CD4-positive, alpha-beta T cell (primary cell): Measurements from ENCODE around the gene RGS1. TPM values are rescaled to one million over a fixed set of nuclear protein-coding genes. Genes with fewer than 3 reads are reported as not detected.

ENCODE experiments used
- ATAC-seq: fragments of 200-7000 bp; cut with Tn5 transposase; one replicate; pipeline ENCODE4 v1.10.0; 2022; ENCODE audit warnings: mild to moderate bottlenecking; ENCODE audit not compliant: poor library complexity
- CTCF ChIA-PET: fragments of 350-600 bp; sonication (Branson Sonifier 250); formaldehyde crosslinking; loops from one replicate; lab custom pipeline; 2021; ENCODE audit warnings: antibody characterized with exemption, inconsistent platforms; lab: Charles Lee
- POLR2A ChIA-PET: fragments of 350-600 bp; sonication (Branson Sonifier 250); formaldehyde crosslinking; loops from one replicate; lab custom pipeline; 2021; ENCODE audit warnings: antibody characterized with exemption, inconsistent platforms; lab: Charles Lee
- DNase-seq, 14 experiments: peaks; one replicate each; pipeline ENCODE4 v3.0.0-alpha.2; 2013 to 2020; ENCODE audit warnings: mixed read lengths in 2 of 14
- H3K27ac ChIP-seq, 2 donors: one replicate each; pipeline versions ENCODE4 v1.5.1 to v1.7.0; 2013; ENCODE audit warnings: low read length in 2 of 2, low read depth in 1 of 2, mild to moderate bottlenecking in 1 of 2
- H3K27me3 ChIP-seq, 2 experiments: 1 replicate in 1 of 2; 2 replicates in 1 of 2; pipeline versions ENCODE4 v1.6.1 to v1.7.0; 2013; ENCODE audit warnings: low read length in 2 of 2, control low read depth in 1 of 2, mild to moderate bottlenecking in 1 of 2, moderate library complexity in 1 of 2; ENCODE audit not compliant: insufficient read depth in 2 of 2, control insufficient read depth in 1 of 2
- H3K36me3 ChIP-seq: one replicate; pipeline ENCODE4 v1.6.1; 2013; ENCODE audit warnings: low read length, control low read depth; ENCODE audit not compliant: insufficient read depth
- H3K4me1 ChIP-seq: one replicate; pipeline ENCODE4 v1.6.1; 2013; ENCODE audit warnings: low read length, control low read depth; ENCODE audit not compliant: insufficient read depth
- H3K4me3 ChIP-seq: one replicate; pipeline ENCODE4 v1.5.1; 2013; ENCODE audit warnings: mild to moderate bottlenecking, low read length, moderate library complexity
- H3K9me3 ChIP-seq, 2 experiments: 1 replicate in 1 of 2; 2 replicates in 1 of 2; pipeline versions ENCODE4 v1.6.1 to v1.7.0; 2013; ENCODE audit warnings: low read length in 2 of 2, mild to moderate bottlenecking in 2 of 2, control low read depth in 1 of 2, moderate library complexity in 1 of 2; ENCODE audit not compliant: control insufficient read depth in 1 of 2, insufficient read depth in 1 of 2
- H3K27ac Mint-ChIP-seq: one replicate; pipeline ENCODE4 v1.8.0; 2020; ENCODE audit warnings: mixed read lengths
- H3K27me3 Mint-ChIP-seq: one replicate; pipeline ENCODE4 v1.8.0; 2021; ENCODE audit warnings: mixed read lengths
- H3K36me3 Mint-ChIP-seq: one replicate; pipeline ENCODE4 v1.8.0; 2021; ENCODE audit warnings: low read depth, mixed read lengths
- H3K4me1 Mint-ChIP-seq: one replicate; pipeline ENCODE4 v1.8.0; 2021; ENCODE audit warnings: low read depth, mixed read lengths
- H3K4me3 Mint-ChIP-seq: one replicate; pipeline ENCODE4 v1.8.0; 2020; ENCODE audit warnings: mild to moderate bottlenecking, mixed read lengths
- H3K9me3 Mint-ChIP-seq: one replicate; pipeline ENCODE4 v1.8.0; 2020; ENCODE audit warnings: mixed read lengths
- intact Hi-C, 2 experiments: fragments of 100-400 bp; cut with DNase I in 1 of 2; cut with micrococcal nuclease in 1 of 2; formaldehyde crosslinking; loops; one replicate each; pipeline versions ENCODE4 v1.15.1 to v1.9.0; 2023 to 2025; cut with DNase I, micrococcal nuclease
- total RNA-seq, 174 experiments: library from RNA in 2 of 174; stranded (reverse) in 2 of 174; gene quantifications; one replicate each; pipeline ENCODE4 v1.2.3 and lab custom pipeline; 2021 to 2026
- TF ChIP-seq, protein P1 (sequence below): fragments of 200-600 bp; IDR thresholded peaks from one replicate; pipeline ENCODE4 v1.8.0; 2022; ENCODE audit warnings: antibody characterized with exemption, mild to moderate bottlenecking

The RGS1 gene
- total RNA-seq, 2 experiments from 2014 or later = 428 to 429 TPM

DNA sequence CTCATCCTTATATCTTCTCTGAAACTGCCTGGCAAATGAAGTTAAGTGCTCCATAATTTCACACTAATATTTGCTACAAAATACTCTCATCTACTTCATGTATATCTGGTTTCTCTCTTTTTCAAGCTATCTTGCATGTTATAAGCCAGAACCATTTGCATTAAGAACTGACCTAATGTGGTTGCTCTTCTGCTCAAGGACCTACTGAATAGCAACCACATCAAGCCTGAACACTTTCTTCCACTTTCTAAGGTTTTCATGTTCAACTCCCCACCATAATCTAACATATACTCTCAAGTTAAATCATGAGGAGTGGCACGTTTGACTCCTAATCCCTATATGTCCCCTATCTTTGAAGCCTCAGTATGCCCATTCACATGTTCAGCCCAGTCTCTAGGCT is 27.2 kb downstream of the RGS1 start:
- Histone ChIP-seq H3K27ac (no peak overlapping the region), H3K9me3 (no peaks in the 10 kb centered on the region), H3K4me3 (no peak overlapping the region), H3K4me1 (no peaks in the 10 kb centered on the region), H3K27me3 (no peaks in the 10 kb centered on the region), H3K36me3 (no peaks in the 10 kb centered on the region)
- DNase-seq (no peak), ATAC-seq (no peak)
- no peak overlapping the region for H3K4me3 Mint-ChIP-seq
- H3K9me3 Mint-ChIP-seq = no peaks in the 10 kb centered on the region
- H3K36me3 Mint-ChIP-seq = no peaks in the 10 kb centered on the region
- H3K27ac Mint-ChIP-seq = no peak overlapping the region
- H3K27me3 Mint-ChIP-seq = no peaks in the 10 kb centered on the region
- POLR2A ChIA-PET = no interaction called here
- TF ChIP-seq, protein P1, sequence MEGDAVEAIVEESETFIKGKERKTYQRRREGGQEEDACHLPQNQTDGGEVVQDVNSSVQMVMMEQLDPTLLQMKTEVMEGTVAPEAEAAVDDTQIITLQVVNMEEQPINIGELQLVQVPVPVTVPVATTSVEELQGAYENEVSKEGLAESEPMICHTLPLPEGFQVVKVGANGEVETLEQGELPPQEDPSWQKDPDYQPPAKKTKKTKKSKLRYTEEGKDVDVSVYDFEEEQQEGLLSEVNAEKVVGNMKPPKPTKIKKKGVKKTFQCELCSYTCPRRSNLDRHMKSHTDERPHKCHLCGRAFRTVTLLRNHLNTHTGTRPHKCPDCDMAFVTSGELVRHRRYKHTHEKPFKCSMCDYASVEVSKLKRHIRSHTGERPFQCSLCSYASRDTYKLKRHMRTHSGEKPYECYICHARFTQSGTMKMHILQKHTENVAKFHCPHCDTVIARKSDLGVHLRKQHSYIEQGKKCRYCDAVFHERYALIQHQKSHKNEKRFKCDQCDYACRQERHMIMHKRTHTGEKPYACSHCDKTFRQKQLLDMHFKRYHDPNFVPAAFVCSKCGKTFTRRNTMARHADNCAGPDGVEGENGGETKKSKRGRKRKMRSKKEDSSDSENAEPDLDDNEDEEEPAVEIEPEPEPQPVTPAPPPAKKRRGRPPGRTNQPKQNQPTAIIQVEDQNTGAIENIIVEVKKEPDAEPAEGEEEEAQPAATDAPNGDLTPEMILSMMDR = no peak
- H3K4me1 Mint-ChIP-seq = no peaks in the 10 kb centered on the region
- CTCF ChIA-PET = no interaction called here
- intact Hi-C loops = loop anchor here in 1 of 2 experiments (10.0 kb wide), 2 partner anchors 192 to 422 kb away; no protein-coding TSS in a partner anchor

DNA sequence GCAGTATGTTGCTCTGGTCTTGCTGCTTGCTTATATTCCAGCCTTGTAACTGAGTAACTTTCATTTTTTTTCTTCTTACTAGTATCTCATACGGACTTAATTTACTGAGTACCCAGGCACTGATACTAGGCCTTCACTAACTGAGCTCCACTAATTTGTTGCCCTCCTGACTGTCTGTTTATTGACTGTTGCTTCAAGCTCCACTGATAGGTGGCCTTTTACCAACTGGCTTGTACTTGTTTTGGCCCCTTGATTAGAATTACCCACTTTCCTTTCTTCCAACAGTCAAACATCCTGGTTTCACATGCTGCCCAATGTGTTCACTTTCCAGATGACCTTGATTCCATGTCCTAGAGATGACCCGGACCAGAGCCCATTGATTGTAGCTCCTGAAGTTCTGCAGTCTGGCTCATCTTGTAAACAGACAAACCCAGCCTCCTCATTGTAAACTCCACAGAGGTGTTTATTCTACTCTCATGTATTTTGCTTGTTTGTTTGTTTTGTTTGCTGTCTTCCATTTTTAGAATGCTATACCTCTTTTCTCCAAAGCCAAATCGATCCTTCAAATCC is 27.7 kb downstream of the RGS1 start:
- ATAC-seq = no peak
- no peaks in the 10 kb centered on the region for H3K36me3 Mint-ChIP-seq
- no peaks in the 10 kb centered on the region for H3K4me1 ChIP-seq
- H3K27me3 ChIP-seq = no peaks in the 10 kb centered on the region
- TF ChIP-seq, protein P1 = no peak
- no peak overlapping the region for H3K27ac Mint-ChIP-seq
- CTCF ChIA-PET = interaction anchor here (0.8 to 1.2 kb wide), 2 partner anchors 13 to 129 kb away, joined by 3 to 4 read pairs; no protein-coding TSS in a partner anchor
- POLR2A ChIA-PET = no interaction called here
- no peak overlapping the region for H3K4me3 Mint-ChIP-seq
- DNase-seq = no peak
- intact Hi-C loops = loop anchor here in 1 of 2 experiments (10.0 kb wide), 2 partner anchors 191 to 421 kb away; no protein-coding TSS in a partner anchor
- no peak overlapping the region for H3K4me3 ChIP-seq
- no peaks in the 10 kb centered on the region for H3K27me3 Mint-ChIP-seq
- H3K9me3 Mint-ChIP-seq = no peaks in the 10 kb centered on the region
- H3K27ac ChIP-seq = no peak overlapping the region
- no peaks in the 10 kb centered on the region for H3K9me3 ChIP-seq
- H3K4me1 Mint-ChIP-seq = peaks cover under 1% of the 10 kb centered on the region
- H3K36me3 ChIP-seq = no peaks in the 10 kb centered on the region

DNA sequence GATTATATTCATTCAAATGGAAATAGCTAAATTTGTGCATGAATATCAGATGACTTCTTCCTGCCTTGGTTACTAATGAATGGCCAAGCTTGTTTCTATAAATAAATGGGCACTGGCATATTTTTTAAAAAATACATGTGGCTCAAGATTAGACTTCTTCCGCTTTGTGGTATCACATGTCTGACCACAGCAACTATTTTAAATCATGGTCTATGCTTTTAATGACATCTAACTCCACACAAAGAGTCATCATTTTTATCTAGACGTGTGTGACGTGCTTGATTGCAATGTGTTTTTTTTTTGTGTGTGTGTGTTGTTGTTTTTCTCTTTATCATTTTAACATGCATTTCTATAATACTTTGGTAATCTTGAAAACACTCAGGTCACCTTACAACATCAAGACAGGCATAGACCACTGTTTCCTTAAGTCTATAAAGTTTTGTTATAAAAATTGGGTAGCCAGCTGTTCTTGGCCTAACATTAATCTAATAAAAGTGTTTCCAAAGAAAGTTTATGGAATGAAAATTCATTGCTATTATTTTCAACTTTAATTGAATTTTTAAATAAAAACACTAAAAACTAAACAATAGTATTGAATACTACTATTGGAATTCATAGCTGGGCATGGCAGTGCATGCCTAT is 29.5 kb downstream of the RGS1 start:
- H3K4me3 Mint-ChIP-seq = no peak overlapping the region
- DNase-seq (peak in 3 of 14 experiments; percentile 32 to 44 (median 40)), ATAC-seq (no peak)
- peaks cover 16% of the 10 kb centered on the region for H3K4me1 Mint-ChIP-seq
- H3K27me3 Mint-ChIP-seq = no peaks in the 10 kb centered on the region
- ChIA-PET POLR2A (no interaction called here), CTCF (no interaction called here)
- no peaks in the 10 kb centered on the region for H3K36me3 Mint-ChIP-seq
- no peaks in the 10 kb centered on the region for H3K9me3 Mint-ChIP-seq
- TF ChIP-seq, protein P1 = no peak
- Histone ChIP-seq H3K36me3 (no peaks in the 10 kb centered on the region), H3K4me3 (no peak overlapping the region), H3K27ac (no peak overlapping the region), H3K4me1 (peaks cover 11% of the 10 kb centered on the region), H3K27me3 (no peaks in the 10 kb centered on the region), H3K9me3 (no peaks in the 10 kb centered on the region)
- intact Hi-C loops = loop anchor here in 1 of 2 experiments (10.0 kb wide), 2 partner anchors 190 to 420 kb away; no protein-coding TSS in a partner anchor
- no peak overlapping the region for H3K27ac Mint-ChIP-seq
